HEK293 (cell line): Measurements from ENCODE around the gene TLCD3B.

Experiments
- CTCF ChIA-PET: fragments of 350-600 bp; formaldehyde crosslinking; extraction: SDS; loops from one replicate; lab custom pipeline; 2021; ENCODE audit warnings: antibody characterized with exemption; lab: Yijun Ruan, JAX
- POLR2A ChIA-PET: fragments of 300-600 bp; formaldehyde crosslinking; extraction: SDS; loops from one replicate; lab custom pipeline; 2020; ENCODE audit warnings: antibody characterized with exemption, inconsistent platforms; lab: Yijun Ruan, JAX
- H3K27ac ChIP-seq: fragments of 200-500 bp; sonication (Bioruptor generic); 2 replicates; pipeline ENCODE4 v1.5.1; 2014; ENCODE audit warnings: low read depth, low read length, control low read depth, inconsistent platforms; ENCODE audit errors: extremely low read depth
- H3K36me3 ChIP-seq, 2 experiments: fragments of 200-500 bp in 1 of 2; sonication (Bioruptor generic) in 1 of 2; 1 replicate in 1 of 2; 2 replicates in 1 of 2; pipeline ENCODE4 v1.5.1; 2014 to 2017; ENCODE audit warnings: inconsistent platforms in 2 of 2, low read length in 2 of 2; ENCODE audit not compliant: control insufficient read depth in 2 of 2, insufficient read depth in 1 of 2
- H3K4me1 ChIP-seq: fragments of 200-500 bp; sonication (Bioruptor generic); 2 replicates; pipeline ENCODE4 v1.5.1; 2014; ENCODE audit warnings: mild to moderate bottlenecking, low read length, inconsistent platforms; ENCODE audit not compliant: control insufficient read depth, insufficient read depth
- H3K4me3 ChIP-seq: 2 replicates; pipeline ENCODE4 v1.5.1; 2011; ENCODE audit warnings: low read depth, mild to moderate bottlenecking, control low read depth, low read length, moderate library complexity
- H3K9me3 ChIP-seq: fragments of 200-500 bp; sonication (Bioruptor generic); 2 replicates; pipeline ENCODE4 v1.5.1; 2014; ENCODE audit warnings: low read depth, low read length, inconsistent platforms; ENCODE audit not compliant: control insufficient read depth, insufficient read depth
- FEZF1 ChIP-seq: fragments of 450-650 bp; formaldehyde crosslinking; IDR thresholded peaks from 2 replicates; pipeline ENCODE4 v1.5.1; 2016; ENCODE audit warnings: missing biosample characterization, missing genetic modification characterization
- GLIS2 ChIP-seq: fragments of 450-650 bp; formaldehyde crosslinking; IDR thresholded peaks from 2 replicates; pipeline ENCODE4 v1.5.1; 2016; ENCODE audit warnings: missing biosample characterization, missing genetic modification characterization
- KLF1 ChIP-seq: fragments of 450-650 bp; formaldehyde crosslinking; IDR thresholded peaks from 2 replicates; pipeline ENCODE4 v1.5.1; 2016; ENCODE audit warnings: missing biosample characterization, missing genetic modification characterization
- REPIN1 ChIP-seq: fragments of 450-650 bp; formaldehyde crosslinking; IDR thresholded peaks from 2 replicates; pipeline ENCODE4 v1.5.1; 2017; ENCODE audit warnings: missing biosample characterization, missing genetic modification characterization, low read depth
- SETDB1 ChIP-seq: IDR thresholded peaks from one replicate; pipeline ENCODE4 v1.6.1; 2017; ENCODE audit warnings: mild to moderate bottlenecking, low read length, moderate library complexity, mixed read lengths; ENCODE audit not compliant: insufficient read length
- SP2 ChIP-seq: fragments of 450-650 bp; formaldehyde crosslinking; IDR thresholded peaks from 2 replicates; pipeline ENCODE4 v1.5.1; 2016; ENCODE audit warnings: missing biosample characterization, missing genetic modification characterization
- ZBTB26 ChIP-seq: fragments of 450-650 bp; formaldehyde crosslinking; optimal IDR thresholded peaks from 2 replicates; pipeline ENCODE3; 2016; ENCODE audit warnings: missing biosample characterization, mild to moderate bottlenecking, missing genetic modification characterization
- ZBTB8A ChIP-seq: fragments of 450-650 bp; formaldehyde crosslinking; IDR thresholded peaks from 2 replicates; pipeline ENCODE4 v1.5.1; 2016; ENCODE audit warnings: missing biosample characterization, missing genetic modification characterization
- ZFP69B ChIP-seq: fragments of 450-650 bp; formaldehyde crosslinking; IDR thresholded peaks from 2 replicates; pipeline ENCODE4 v1.5.1; 2016; ENCODE audit warnings: missing biosample characterization, missing genetic modification characterization
- ZNF184 ChIP-seq: fragments of 450-650 bp; IDR thresholded peaks from 2 replicates; pipeline ENCODE4 v1.5.1; 2018; ENCODE audit warnings: missing biosample characterization, mild to moderate bottlenecking, missing genetic modification characterization
- ZNF211 ChIP-seq: fragments of 450-650 bp; formaldehyde crosslinking; IDR thresholded peaks from 2 replicates; pipeline ENCODE4 v1.5.1; 2016; ENCODE audit warnings: low read depth, missing biosample characterization, missing genetic modification characterization
- ZNF324 ChIP-seq: fragments of 450-650 bp; formaldehyde crosslinking; IDR thresholded peaks from 2 replicates; pipeline ENCODE4 v1.5.1; 2016; ENCODE audit warnings: missing biosample characterization, missing genetic modification characterization
- ZNF560 ChIP-seq: fragments of 450-650 bp; formaldehyde crosslinking; IDR thresholded peaks from 2 replicates; pipeline ENCODE4 v1.5.1; 2017; ENCODE audit warnings: missing biosample characterization, missing genetic modification characterization, borderline replicate concordance
- ZNF585B ChIP-seq: fragments of 450-650 bp; formaldehyde crosslinking; IDR thresholded peaks from 2 replicates; pipeline ENCODE4 v1.5.1; 2016; ENCODE audit warnings: missing biosample characterization, missing genetic modification characterization
- ZNF600 ChIP-seq: fragments of 450-650 bp; formaldehyde crosslinking; IDR thresholded peaks from 2 replicates; pipeline ENCODE4 v1.5.1; 2016; ENCODE audit warnings: missing biosample characterization, missing genetic modification characterization
- ZNF610 ChIP-seq: fragments of 450-650 bp; formaldehyde crosslinking; IDR thresholded peaks from 2 replicates; pipeline ENCODE4 v1.5.1; 2016; ENCODE audit warnings: missing biosample characterization, missing genetic modification characterization, borderline replicate concordance
- ZNF654 ChIP-seq: fragments of 450-650 bp; formaldehyde crosslinking; IDR thresholded peaks from 2 replicates; pipeline ENCODE4 v1.5.1; 2016; ENCODE audit warnings: low read depth, missing biosample characterization, missing genetic modification characterization
- TF ChIP-seq, protein P1 (sequence below): fragments of 450-650 bp; formaldehyde crosslinking; IDR thresholded peaks from 2 replicates; pipeline ENCODE4 v1.5.1; 2016; ENCODE audit warnings: missing biosample characterization, missing genetic modification characterization
- TF ChIP-seq, protein P2 (sequence below): fragments of 450-650 bp; formaldehyde crosslinking; IDR thresholded peaks from 2 replicates; pipeline ENCODE4 v1.5.1; 2016; ENCODE audit warnings: missing biosample characterization, missing genetic modification characterization

The TLCD3B gene

GRCh38 chr16:30028438-30029076 lies 2.5 kb downstream of the TLCD3B start (continued):
- no peak for TF ChIP-seq ZNF560 (tag by site-specific recombination)
- TF ChIP-seq, protein P1, sequence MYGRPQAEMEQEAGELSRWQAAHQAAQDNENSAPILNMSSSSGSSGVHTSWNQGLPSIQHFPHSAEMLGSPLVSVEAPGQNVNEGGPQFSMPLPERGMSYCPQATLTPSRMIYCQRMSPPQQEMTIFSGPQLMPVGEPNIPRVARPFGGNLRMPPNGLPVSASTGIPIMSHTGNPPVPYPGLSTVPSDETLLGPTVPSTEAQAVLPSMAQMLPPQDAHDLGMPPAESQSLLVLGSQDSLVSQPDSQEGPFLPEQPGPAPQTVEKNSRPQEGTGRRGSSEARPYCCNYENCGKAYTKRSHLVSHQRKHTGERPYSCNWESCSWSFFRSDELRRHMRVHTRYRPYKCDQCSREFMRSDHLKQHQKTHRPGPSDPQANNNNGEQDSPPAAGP (tag by site-specific recombination), result no peak
- TF ChIP-seq GLIS2 (tag by site-specific recombination), result 0 out of 2 replicates have a peak, but pooled peaks have one; percentile 21
- no peak for TF ChIP-seq ZNF211 (tag by site-specific recombination)
- TF ChIP-seq ZNF600 (tag by site-specific recombination), result no peak
- TF ChIP-seq SETDB1, result no peak
- no peak for TF ChIP-seq ZFP69B
- TF ChIP-seq, protein P2, sequence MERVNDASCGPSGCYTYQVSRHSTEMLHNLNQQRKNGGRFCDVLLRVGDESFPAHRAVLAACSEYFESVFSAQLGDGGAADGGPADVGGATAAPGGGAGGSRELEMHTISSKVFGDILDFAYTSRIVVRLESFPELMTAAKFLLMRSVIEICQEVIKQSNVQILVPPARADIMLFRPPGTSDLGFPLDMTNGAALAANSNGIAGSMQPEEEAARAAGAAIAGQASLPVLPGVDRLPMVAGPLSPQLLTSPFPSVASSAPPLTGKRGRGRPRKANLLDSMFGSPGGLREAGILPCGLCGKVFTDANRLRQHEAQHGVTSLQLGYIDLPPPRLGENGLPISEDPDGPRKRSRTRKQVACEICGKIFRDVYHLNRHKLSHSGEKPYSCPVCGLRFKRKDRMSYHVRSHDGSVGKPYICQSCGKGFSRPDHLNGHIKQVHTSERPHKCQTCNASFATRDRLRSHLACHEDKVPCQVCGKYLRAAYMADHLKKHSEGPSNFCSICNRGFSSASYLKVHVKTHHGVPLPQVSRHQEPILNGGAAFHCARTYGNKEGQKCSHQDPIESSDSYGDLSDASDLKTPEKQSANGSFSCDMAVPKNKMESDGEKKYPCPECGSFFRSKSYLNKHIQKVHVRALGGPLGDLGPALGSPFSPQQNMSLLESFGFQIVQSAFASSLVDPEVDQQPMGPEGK, result no peak
- no peak for TF ChIP-seq ZNF324 (tag by site-specific recombination)
- no peak for TF ChIP-seq ZNF610 (tag by site-specific recombination)
- no peak for TF ChIP-seq FEZF1 (tag by site-specific recombination)
- TF ChIP-seq ZNF184, result no peak
- TF ChIP-seq ZNF585B (tag by site-specific recombination), result peak; percentile 61
- peak; percentile 66 for TF ChIP-seq ZBTB8A (tag by site-specific recombination)
- TF ChIP-seq REPIN1 (tag by site-specific recombination), result no peak

GRCh38 chr16:30027588-30028437 lies 3.3 kb downstream of the TLCD3B start:
- H3K4me3 ChIP-seq, result no peak overlapping the region
- H3K27ac ChIP-seq, result no peak overlapping the region
- TF ChIP-seq SP2, result peak; percentile 13; the same call in 1 of the 2 replicates
- 0 out of 2 replicates have a peak, but pooled peaks have one; percentile 38 for TF ChIP-seq ZNF600 (tag by site-specific recombination)
- no peak for TF ChIP-seq ZBTB26
- TF ChIP-seq, protein P2, result peak; percentile 18; the same call in 1 of the 2 replicates
- TF ChIP-seq ZNF654 (tag by site-specific recombination), result no peak
- peak; percentile 75 for TF ChIP-seq KLF1 (tag by site-specific recombination)
- TF ChIP-seq, all 188 proteins: peak for 4
- no peaks in the 10 kb centered on the region for H3K36me3 ChIP-seq
- H3K9me3 ChIP-seq, result no peaks in the 10 kb centered on the region
- no peaks in the 10 kb centered on the region for H3K4me1 ChIP-seq
- CTCF ChIA-PET, result interaction anchor here (0.5 to 0.6 kb wide), 3 partner anchors 185 to 337 kb away, joined by 3 to 4 read pairs (median 3); no protein-coding TSS in a partner anchor
- POLR2A ChIA-PET, result interaction anchor here (0.6 kb wide), 1 partner anchor 502 kb away, joined by 3 read pairs; no protein-coding TSS in a partner anchor
